ENCODE data around the gene MSMP.

The MSMP gene

GRCh38 chr9:35738924-35739323 lies 15.2 kb downstream of the MSMP start:
- TF ChIP-seq CTCF (IDR thresholded peaks at IDR 0.05; ENCODE audit: low read depth, low read length): no peak
- H3K4me3 ChIP-seq (ENCODE audit: low read depth, low read length): no peak overlapping the region
- H3K9me3 ChIP-seq: no peaks in the 10 kb centered on the region
- DNase-seq: no peak
- peaks cover 81% of the 10 kb centered on the region for H3K36me3 ChIP-seq
- no peaks in the 10 kb centered on the region for H3K27me3 ChIP-seq
- H3K4me1 ChIP-seq: no peaks in the 10 kb centered on the region

- no peaks in the 10 kb centered on the region for H3K27me3 ChIP-seq
- no peaks in the 10 kb centered on the region for H3K9me3 ChIP-seq
- DNase-seq: no peak
- peaks cover 74% of the 10 kb centered on the region for H3K36me3 ChIP-seq
- H3K4me3 ChIP-seq (ENCODE audit: low read depth, low read length): no peak overlapping the region
- no peak for TF ChIP-seq CTCF (IDR thresholded peaks at IDR 0.05; ENCODE audit: low read depth, low read length)
- H3K4me1 ChIP-seq: no peaks in the 10 kb centered on the region
Measured at GRCh38 chr9:35738186-35738585, 15.9 kb downstream of the MSMP start.

- no peak for DNase-seq
- H3K27me3 ChIP-seq: no peaks in the 10 kb centered on the region
- H3K36me3 ChIP-seq: peaks cover 63% of the 10 kb centered on the region
- no peaks in the 10 kb centered on the region for H3K4me1 ChIP-seq
- no peak for TF ChIP-seq CTCF (IDR thresholded peaks at IDR 0.05; ENCODE audit: low read depth, low read length)
- H3K4me3 ChIP-seq (ENCODE audit: low read depth, low read length): no peak overlapping the region
- H3K9me3 ChIP-seq: no peaks in the 10 kb centered on the region
Measured at GRCh38 chr9:35737143-35737542, 16.9 kb downstream of the MSMP start.

- Histone ChIP-seq H3K9me3 (no peaks in the 10 kb centered on the region), H3K4me1 (peaks cover under 1% of the 10 kb centered on the region; the same call in 1 of the 2 replicates), H3K36me3 (peaks cover 55% of the 10 kb centered on the region), H3K4me3 (ENCODE audit: low read depth, low read length) (no peak overlapping the region), H3K27me3 (no peaks in the 10 kb centered on the region)
- peak; percentile 98 for TF ChIP-seq CTCF (IDR thresholded peaks at IDR 0.05; ENCODE audit: low read depth, low read length)
- peak; percentile 79 for DNase-seq
Measured at GRCh38 chr9:35736201-35736633, 17.9 kb downstream of the MSMP start.

- H3K36me3 ChIP-seq: peaks cover 38% of the 10 kb centered on the region
- no peak overlapping the region for H3K4me3 ChIP-seq (ENCODE audit: low read depth, low read length)
- H3K4me1 ChIP-seq: peaks cover 9% of the 10 kb centered on the region; the same call in 1 of the 2 replicates
- no peaks in the 10 kb centered on the region for H3K9me3 ChIP-seq
- no peak for TF ChIP-seq CTCF (IDR thresholded peaks at IDR 0.05; ENCODE audit: low read depth, low read length)
- DNase-seq: no peak
- H3K27me3 ChIP-seq: no peaks in the 10 kb centered on the region
Measured at GRCh38 chr9:35734096-35734495, 20.0 kb downstream of the MSMP start.

GRCh38 chr9:35732800-35733541 lies 21.1 kb downstream of the MSMP start:
- Histone ChIP-seq H3K36me3 (peaks cover 26% of the 10 kb centered on the region), H3K27me3 (no peaks in the 10 kb centered on the region), H3K4me3 (ENCODE audit: low read depth, low read length) (peak overlapping the region; percentile 92), H3K4me1 (peaks cover 9% of the 10 kb centered on the region), H3K9me3 (no peaks in the 10 kb centered on the region)
- peak; percentile 10; the same call in 1 of the 2 replicates for TF ChIP-seq CTCF (IDR thresholded peaks at IDR 0.05; ENCODE audit: low read depth, low read length)
- no peak for DNase-seq

All from BE2C (cell line).